ENCODE results near the gene BMERB1. TPM values are rescaled to one million over a fixed set of nuclear protein-coding genes. Genes with fewer than 3 reads are reported as not detected.

Gene BMERB1
- total RNA-seq, 4 donors from 2014 or later: 7.4 to 20.4 (median 10.6) TPM

GRCh38 chr16:15613676-15614075, 179.3 kb downstream of the BMERB1 start:
- H3K4me3 ChIP-seq (ENCODE audit: low read depth, poor library complexity, severe bottlenecking): no peak overlapping the region
- no peak for DNase-seq (ENCODE audit: low spot score in 2 of 2)
- no peak for TF ChIP-seq POLR2A (IDR thresholded peaks at IDR 0.05)
- TF ChIP-seq CTCF (IDR thresholded peaks at IDR 0.05): no peak
- intact Hi-C loops (cut with DNase I; ENCODE audit: low total_unique reads): no loop called here
- WGBS, 2 donors: 84 to 90% methylated on average over 4 of the region's 4 CpGs

- DNase-seq (ENCODE audit: low spot score in 2 of 2): no peak
- intact Hi-C loops (cut with DNase I; ENCODE audit: low total_unique reads): no loop called here
- TF ChIP-seq POLR2A (IDR thresholded peaks at IDR 0.05): no peak
- no peak for TF ChIP-seq CTCF (IDR thresholded peaks at IDR 0.05)
- WGBS, 2 donors: 88 to 92% methylated on average over 4 of the region's 4 CpGs
- H3K4me3 ChIP-seq (ENCODE audit: low read depth, poor library complexity, severe bottlenecking): no peak overlapping the region
Observed at GRCh38 chr16:15616012-15616411, 181.6 kb downstream of the BMERB1 start.

- DNase-seq (ENCODE audit: low spot score in 2 of 2): no peak
- intact Hi-C loops (cut with DNase I; ENCODE audit: low total_unique reads): no loop called here
- WGBS, 2 donors: 92 to 93% methylated on average over 11 of the region's 11 CpGs
- TF ChIP-seq POLR2A (IDR thresholded peaks at IDR 0.05) (no peak), CTCF (IDR thresholded peaks at IDR 0.05) (no peak)
- H3K4me3 ChIP-seq (ENCODE audit: low read depth, poor library complexity, severe bottlenecking): no peak overlapping the region
Observed at GRCh38 chr16:15616475-15617165, 182.2 kb downstream of the BMERB1 start.

GRCh38 chr16:15617901-15618300, 183.5 kb downstream of the BMERB1 start:
- intact Hi-C loops (cut with DNase I; ENCODE audit: low total_unique reads): no loop called here
- no peak for TF ChIP-seq POLR2A (IDR thresholded peaks at IDR 0.05)
- TF ChIP-seq CTCF (IDR thresholded peaks at IDR 0.05): no peak
- DNase-seq (ENCODE audit: low spot score in 2 of 2): no peak
- H3K4me3 ChIP-seq (ENCODE audit: low read depth, poor library complexity, severe bottlenecking): no peak overlapping the region
- WGBS, 2 donors: 98 to 99% methylated on average over 4 of the region's 4 CpGs

GRCh38 chr16:15618392-15618791, 184.0 kb downstream of the BMERB1 start:
- TF ChIP-seq POLR2A (IDR thresholded peaks at IDR 0.05) (no peak), CTCF (IDR thresholded peaks at IDR 0.05) (no peak)
- DNase-seq (ENCODE audit: low spot score in 2 of 2): no peak
- WGBS, 2 donors: 81 to 96% methylated on average over 4 of the region's 4 CpGs
- no peak overlapping the region for H3K4me3 ChIP-seq (ENCODE audit: low read depth, poor library complexity, severe bottlenecking)
- intact Hi-C loops (cut with DNase I; ENCODE audit: low total_unique reads): no loop called here
